ENCODE results near the gene SLC1A7.

SLC1A7 gene

DNA sequence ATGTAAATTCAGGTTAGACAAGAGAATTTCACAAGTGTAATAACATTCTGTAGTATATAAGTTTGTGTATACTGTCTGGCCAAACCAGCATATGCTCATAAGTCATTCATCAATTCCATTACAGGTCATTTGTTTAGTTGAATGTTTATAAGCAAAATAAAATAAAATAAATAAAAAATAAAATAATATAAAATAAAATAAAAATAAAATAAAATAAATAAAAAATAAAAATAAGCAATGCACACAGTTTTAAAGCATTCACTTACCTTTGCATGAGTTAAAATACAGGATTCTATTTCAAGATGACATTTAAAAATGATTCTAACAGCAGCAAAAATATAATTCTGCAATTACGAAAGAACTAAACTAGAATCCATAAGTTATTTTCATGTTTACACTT is 70.5 kb downstream of the SLC1A7 start:
- no peak overlapping the region for H3K27ac ChIP-seq
- TF ChIP-seq, protein P1, sequence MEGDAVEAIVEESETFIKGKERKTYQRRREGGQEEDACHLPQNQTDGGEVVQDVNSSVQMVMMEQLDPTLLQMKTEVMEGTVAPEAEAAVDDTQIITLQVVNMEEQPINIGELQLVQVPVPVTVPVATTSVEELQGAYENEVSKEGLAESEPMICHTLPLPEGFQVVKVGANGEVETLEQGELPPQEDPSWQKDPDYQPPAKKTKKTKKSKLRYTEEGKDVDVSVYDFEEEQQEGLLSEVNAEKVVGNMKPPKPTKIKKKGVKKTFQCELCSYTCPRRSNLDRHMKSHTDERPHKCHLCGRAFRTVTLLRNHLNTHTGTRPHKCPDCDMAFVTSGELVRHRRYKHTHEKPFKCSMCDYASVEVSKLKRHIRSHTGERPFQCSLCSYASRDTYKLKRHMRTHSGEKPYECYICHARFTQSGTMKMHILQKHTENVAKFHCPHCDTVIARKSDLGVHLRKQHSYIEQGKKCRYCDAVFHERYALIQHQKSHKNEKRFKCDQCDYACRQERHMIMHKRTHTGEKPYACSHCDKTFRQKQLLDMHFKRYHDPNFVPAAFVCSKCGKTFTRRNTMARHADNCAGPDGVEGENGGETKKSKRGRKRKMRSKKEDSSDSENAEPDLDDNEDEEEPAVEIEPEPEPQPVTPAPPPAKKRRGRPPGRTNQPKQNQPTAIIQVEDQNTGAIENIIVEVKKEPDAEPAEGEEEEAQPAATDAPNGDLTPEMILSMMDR (conservative IDR thresholded peaks at IDR 0.05) = no peak

DNA sequence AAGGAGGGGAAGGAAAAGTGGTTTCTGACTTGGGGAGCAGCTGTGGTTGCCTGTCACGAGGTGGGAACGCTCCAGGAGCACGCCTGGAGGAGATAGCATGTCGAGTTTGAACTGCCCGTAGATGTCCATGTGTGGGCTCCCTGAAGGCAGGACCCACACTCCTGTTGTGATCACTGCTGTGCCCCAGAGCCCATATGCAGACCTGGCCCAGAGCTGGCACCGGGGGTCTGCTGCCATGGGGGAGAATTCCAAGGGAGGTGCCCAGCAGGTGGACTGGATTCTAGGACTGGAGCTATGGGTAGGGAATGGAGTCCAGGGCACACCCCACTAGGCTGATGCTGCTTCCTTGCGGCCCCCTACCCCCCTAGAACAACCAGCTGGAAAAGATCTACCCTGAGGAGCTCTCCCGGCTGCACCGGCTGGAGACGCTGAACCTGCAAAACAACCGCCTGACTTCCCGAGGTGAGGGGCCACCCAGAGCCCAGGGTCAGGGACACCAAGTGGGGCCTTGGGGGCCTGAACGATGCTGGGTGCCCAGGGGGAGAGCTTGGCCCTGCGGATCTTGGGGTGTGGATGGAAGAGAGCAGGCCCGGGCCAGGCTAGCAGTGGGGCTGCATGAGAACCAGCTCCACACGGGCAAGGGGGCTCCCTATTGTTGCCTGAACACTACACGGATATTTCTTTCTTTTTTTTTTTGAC is 71.1 kb downstream of the SLC1A7 start:
- TF ChIP-seq, protein P1 (conservative IDR thresholded peaks at IDR 0.05) = no peak
- no peak overlapping the region for H3K27ac ChIP-seq

DNA sequence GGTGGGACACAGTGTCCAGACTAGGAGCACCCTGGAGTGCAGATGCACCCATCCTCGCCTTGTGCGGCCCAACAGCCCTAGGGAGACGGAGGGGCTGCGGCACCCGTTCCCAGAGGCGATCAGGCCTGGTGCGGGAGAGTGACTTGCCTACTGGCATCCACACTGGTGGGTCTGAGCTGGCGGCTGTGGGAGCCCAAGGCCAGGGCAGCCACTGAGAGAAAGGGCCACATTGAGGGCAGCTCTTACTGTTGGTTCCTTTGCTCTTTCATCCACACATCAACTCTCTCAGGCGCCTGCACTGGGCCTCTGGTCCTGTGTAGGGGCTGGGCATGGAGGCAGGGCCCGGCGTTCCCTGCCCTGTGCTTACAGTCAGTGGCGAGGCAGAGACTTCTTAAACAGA is 71.8 kb downstream of the SLC1A7 start:
- H3K27ac ChIP-seq = no peak overlapping the region
- TF ChIP-seq, protein P1 (conservative IDR thresholded peaks at IDR 0.05) = no peak

DNA sequence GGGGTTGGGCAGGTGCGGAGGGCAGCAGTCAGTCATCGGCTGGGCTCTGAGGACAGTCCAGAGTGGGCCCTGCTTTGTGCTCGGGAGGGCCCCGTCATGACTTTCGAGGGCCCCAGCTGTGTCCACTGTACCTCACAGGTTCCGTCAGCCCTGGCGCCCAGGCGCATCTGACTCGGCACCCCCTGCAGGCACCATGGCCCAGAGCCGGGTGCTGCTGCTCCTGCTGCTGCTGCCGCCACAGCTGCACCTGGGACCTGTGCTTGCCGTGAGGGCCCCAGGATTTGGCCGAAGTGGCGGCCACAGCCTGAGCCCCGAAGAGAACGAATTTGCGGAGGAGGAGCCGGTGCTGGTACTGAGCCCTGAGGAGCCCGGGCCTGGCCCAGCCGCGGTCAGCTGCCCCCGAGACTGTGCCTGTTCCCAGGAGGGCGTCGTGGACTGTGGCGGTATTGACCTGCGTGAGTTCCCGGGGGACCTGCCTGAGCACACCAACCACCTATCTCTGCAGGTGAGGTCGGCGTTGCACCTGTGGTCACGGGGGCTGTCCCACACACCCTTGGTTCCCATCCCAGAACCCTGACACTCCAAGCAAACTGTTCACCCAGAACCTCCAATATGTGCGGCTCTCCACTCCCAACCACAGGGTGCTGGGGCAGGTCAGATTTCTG is 72.6 kb downstream of the SLC1A7 start:
- TF ChIP-seq, protein P1 (conservative IDR thresholded peaks at IDR 0.05) = no peak
- no peak overlapping the region for H3K27ac ChIP-seq

DNA sequence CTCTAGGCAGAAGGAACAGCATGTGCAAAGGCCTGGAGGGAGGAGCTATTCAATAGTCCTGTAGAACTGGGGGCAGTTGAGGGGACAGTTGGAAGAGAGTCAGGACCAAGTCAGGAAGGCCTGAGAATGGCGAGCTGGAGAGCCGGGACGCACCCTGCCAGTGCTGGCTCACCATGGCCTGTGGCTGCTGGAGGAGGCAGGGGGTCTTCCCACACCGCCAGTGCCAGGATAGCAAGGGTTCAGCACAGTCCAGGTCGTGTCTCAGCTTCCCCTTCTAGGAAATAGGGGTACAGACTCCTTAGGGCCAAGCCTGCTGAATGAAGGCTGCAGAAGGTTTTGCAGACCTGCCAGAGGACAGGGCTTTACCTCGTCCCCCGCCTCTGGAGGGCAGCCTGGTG is 73.2 kb downstream of the SLC1A7 start:
- H3K27ac ChIP-seq = no peak overlapping the region
- TF ChIP-seq, protein P1 (conservative IDR thresholded peaks at IDR 0.05) = no peak

DNA sequence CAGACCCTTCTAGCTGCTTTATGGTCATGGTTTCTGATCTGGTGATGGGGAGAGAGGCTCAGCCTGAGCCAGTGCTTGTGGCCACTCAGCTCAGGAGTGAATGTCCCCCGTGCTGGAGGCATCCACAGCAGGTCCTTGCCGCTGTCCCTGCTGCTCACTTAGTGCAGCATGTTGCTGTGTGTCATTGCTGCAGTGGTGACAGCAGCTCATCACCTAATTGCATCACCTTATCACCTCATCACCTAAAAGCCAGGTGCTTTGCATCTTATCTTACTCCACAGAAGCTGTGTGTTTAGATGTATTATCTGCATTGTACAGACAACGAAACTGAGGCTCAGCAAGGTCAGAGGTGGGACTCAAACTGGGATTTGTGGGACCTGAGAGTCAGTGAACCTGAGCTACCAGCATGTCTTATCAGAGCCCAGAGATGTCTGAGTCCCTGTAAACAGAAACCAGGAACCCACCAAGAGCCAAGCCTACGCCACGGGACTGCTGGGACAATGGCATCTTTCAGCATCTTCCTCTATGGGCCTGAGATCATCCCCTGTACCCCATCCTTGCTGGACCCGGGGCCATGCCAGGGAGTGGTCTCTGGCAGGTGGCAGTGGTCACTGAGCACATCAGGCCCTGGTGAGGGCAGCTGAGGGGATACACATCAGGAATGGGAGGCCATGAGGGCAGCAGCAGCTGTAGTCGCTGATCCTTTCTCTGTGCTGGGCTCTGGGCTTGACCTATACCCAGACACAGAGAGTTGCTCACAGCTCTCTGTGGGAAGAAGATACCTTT is 73.9 kb downstream of the SLC1A7 start:
- no peak overlapping the region for H3K27ac ChIP-seq
- TF ChIP-seq, protein P1 (conservative IDR thresholded peaks at IDR 0.05) = no peak

DNA sequence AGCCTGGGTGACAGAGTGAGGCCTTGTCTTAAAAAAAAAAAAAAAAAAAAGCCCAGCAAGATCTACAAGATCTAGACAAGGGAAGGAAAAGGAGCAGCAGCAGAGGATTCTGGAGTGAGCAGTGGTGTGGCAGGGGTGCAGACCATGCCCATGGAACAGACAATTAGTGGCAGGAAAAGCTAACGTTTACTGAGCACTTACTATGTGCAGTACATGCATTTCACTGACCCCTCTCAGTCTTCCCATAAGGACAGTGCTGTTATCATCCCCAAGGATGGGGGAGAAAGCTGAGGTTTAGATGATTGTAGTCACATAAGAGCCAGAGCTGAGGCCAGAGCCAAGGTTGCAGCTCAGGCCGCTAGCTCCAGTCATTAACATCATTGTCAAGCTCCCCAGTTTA is 74.6 kb downstream of the SLC1A7 start:
- no peak overlapping the region for H3K27ac ChIP-seq
- TF ChIP-seq, protein P1 (conservative IDR thresholded peaks at IDR 0.05) = no peak
